Measurements from ENCODE around the gene HORMAD2.

- TF ChIP-seq POLR2A (IDR thresholded peaks at IDR 0.05) = no peak
- TF ChIP-seq CTCF (IDR thresholded peaks at IDR 0.05) = no peak
These were observed 106.8 kb downstream of the HORMAD2 start for GRCh38 chr22:30187094-30187493.

Measured in thyroid gland (tissue), 4 donors.